PFSK-1 (cell line): ENCODE results near the gene MYO9A.

ENCODE experiments used
- FOXP2 ChIP-seq: optimal IDR thresholded peaks from 2 replicates; pipeline ENCODE3; 2011; ENCODE audit warnings: borderline replicate concordance, control low read depth, inconsistent platforms; ENCODE audit not compliant: insufficient read depth; ENCODE audit errors: extremely low read length, extremely low read depth
- POLR2AphosphoS5 ChIP-seq: IDR thresholded peaks from 2 replicates; pipeline ENCODE4 v1.6.1; 2012; ENCODE audit warnings: low read depth, mild to moderate bottlenecking, control low read depth, low read length, moderate library complexity
- REST ChIP-seq, 2 experiments: IDR thresholded peaks; 2 replicates each; pipeline versions ENCODE4 v1.6.1 to v1.8.0; 2011 to 2012; ENCODE audit warnings: low read depth in 2 of 2, low read length in 2 of 2, control low read depth in 1 of 2, inconsistent platforms in 1 of 2, mild to moderate bottlenecking in 1 of 2, moderate library complexity in 1 of 2; ENCODE audit not compliant: insufficient read depth in 1 of 2
- SIN3A ChIP-seq: IDR thresholded peaks from 2 replicates; pipeline ENCODE4 v1.6.1; 2012; ENCODE audit warnings: mild to moderate bottlenecking, low read length, moderate library complexity, borderline replicate concordance; ENCODE audit not compliant: insufficient read depth
- TAF1 ChIP-seq: IDR thresholded peaks from 2 replicates; pipeline ENCODE4 v1.6.1; 2012; ENCODE audit warnings: low read length, control low read depth, borderline replicate concordance; ENCODE audit not compliant: insufficient read depth

The MYO9A gene

GRCh38 chr15:71776304-71776703 is 341.6 kb downstream of the MYO9A start:
- TF ChIP-seq TAF1 (no peak), POLR2AphosphoS5 (no peak), FOXP2 (no peak), SIN3A (no peak), REST (IDR thresholded peaks at IDR 0.05; ENCODE audit: insufficient read depth in 1 of 2, low read depth in 2 of 2, low read length in 2 of 2) (no peak)

- TF ChIP-seq POLR2AphosphoS5: no peak
Measured at GRCh38 chr15:71775856-71776255, 342.1 kb downstream of the MYO9A start.

- TF ChIP-seq SIN3A: no peak
- TF ChIP-seq FOXP2: no peak
- no peak for TF ChIP-seq REST (IDR thresholded peaks at IDR 0.05; ENCODE audit: insufficient read depth in 1 of 2, low read depth in 2 of 2, low read length in 2 of 2)
- TF ChIP-seq TAF1: no peak
- TF ChIP-seq POLR2AphosphoS5: no peak
Measured at GRCh38 chr15:71773206-71773859, 344.6 kb downstream of the MYO9A start.
